IPS DF 6.9 (cell line): ENCODE results near the gene SMCO2.

ENCODE experiments used
- DNase-seq: peaks from one replicate; pipeline ENCODE4 v3.0.0-alpha.2; 2013; ENCODE audit warnings: low read depth, low spot score
- H3K27ac ChIP-seq: one replicate; pipeline ENCODE4 v1.5.1; 2013; ENCODE audit warnings: low read length, control low read depth
- H3K27me3 ChIP-seq: 2 replicates; pipeline ENCODE4 v1.6.1; 2013; ENCODE audit warnings: mild to moderate bottlenecking, low read length; ENCODE audit not compliant: control insufficient read depth, insufficient read depth
- H3K36me3 ChIP-seq: 2 replicates; pipeline ENCODE4 v1.6.1; 2013; ENCODE audit warnings: low read length; ENCODE audit not compliant: control insufficient read depth, insufficient read depth
- H3K4me1 ChIP-seq: 2 replicates; pipeline ENCODE4 v1.6.1; 2013; ENCODE audit warnings: low read length; ENCODE audit not compliant: control insufficient read depth, insufficient read depth
- H3K4me3 ChIP-seq: 2 replicates; pipeline ENCODE4 v1.5.1; 2013; ENCODE audit warnings: mild to moderate bottlenecking, low read length
- H3K9me3 ChIP-seq: 2 replicates; pipeline ENCODE4 v1.6.1; 2013; ENCODE audit warnings: low read length, inconsistent platforms; ENCODE audit not compliant: control insufficient read depth, insufficient read depth
- WGBS: extraction: QIAGEN DNeasy Blood & Tissue Kit; methylation state at CpG from one replicate; pipeline ENCODE4 v1.1.7; 2013; ENCODE audit warnings: mixed read lengths, missing lambda C conversion rate; ENCODE audit not compliant: insufficient read length, insufficient coverage; 5-methylcytosine and 5-hydroxymethylcytosine counted together

The SMCO2 gene

GRCh38 chr12:27498761-27499160, 52.2 kb downstream of the SMCO2 start:
- Histone ChIP-seq H3K27ac (no peak overlapping the region), H3K36me3 (no peaks in the 10 kb centered on the region), H3K27me3 (no peaks in the 10 kb centered on the region), H3K4me1 (no peaks in the 10 kb centered on the region), H3K9me3 (no peaks in the 10 kb centered on the region), H3K4me3 (no peak overlapping the region)
- WGBS, result no CpG with 5 or more reads among the region's 5 CpGs
- DNase-seq, result no peak

GRCh38 chr12:27499377-27499776, 52.8 kb downstream of the SMCO2 start:
- Histone ChIP-seq H3K9me3 (no peaks in the 10 kb centered on the region), H3K4me3 (no peak overlapping the region), H3K4me1 (no peaks in the 10 kb centered on the region), H3K36me3 (no peaks in the 10 kb centered on the region), H3K27me3 (no peaks in the 10 kb centered on the region), H3K27ac (no peak overlapping the region)
- no peak for DNase-seq
- no CpG with 5 or more reads among the region's 3 CpGs for WGBS

GRCh38 chr12:27500546-27500945, 54.0 kb downstream of the SMCO2 start:
- no peaks in the 10 kb centered on the region for H3K36me3 ChIP-seq
- H3K4me3 ChIP-seq, result no peak overlapping the region
- H3K27me3 ChIP-seq, result no peaks in the 10 kb centered on the region
- no CpG with 5 or more reads among the region's 3 CpGs for WGBS
- no peak for DNase-seq
- H3K27ac ChIP-seq, result no peak overlapping the region
- no peaks in the 10 kb centered on the region for H3K4me1 ChIP-seq
- H3K9me3 ChIP-seq, result no peaks in the 10 kb centered on the region

- WGBS, result no CpG with 5 or more reads among the region's 6 CpGs
- H3K36me3 ChIP-seq, result no peaks in the 10 kb centered on the region
- no peaks in the 10 kb centered on the region for H3K27me3 ChIP-seq
- H3K4me3 ChIP-seq, result no peak overlapping the region
- H3K4me1 ChIP-seq, result no peaks in the 10 kb centered on the region
- H3K9me3 ChIP-seq, result no peaks in the 10 kb centered on the region
- no peak overlapping the region for H3K27ac ChIP-seq
- no peak for DNase-seq
Measured at GRCh38 chr12:27502021-27502435, 55.5 kb downstream of the SMCO2 start.

GRCh38 chr12:27504507-27504906, 58.0 kb downstream of the SMCO2 start:
- Histone ChIP-seq H3K4me3 (no peak overlapping the region), H3K4me1 (no peaks in the 10 kb centered on the region), H3K27me3 (no peaks in the 10 kb centered on the region), H3K36me3 (no peaks in the 10 kb centered on the region), H3K9me3 (no peaks in the 10 kb centered on the region), H3K27ac (no peak overlapping the region)
- WGBS, result no CpG with 5 or more reads among the region's 2 CpGs
- no peak for DNase-seq

- DNase-seq, result no peak
- H3K4me1 ChIP-seq, result no peaks in the 10 kb centered on the region
- H3K27me3 ChIP-seq, result no peaks in the 10 kb centered on the region
- WGBS, result no CpG with 5 or more reads among the region's 2 CpGs
- H3K27ac ChIP-seq, result no peak overlapping the region
- no peaks in the 10 kb centered on the region for H3K9me3 ChIP-seq
- no peak overlapping the region for H3K4me3 ChIP-seq
- no peaks in the 10 kb centered on the region for H3K36me3 ChIP-seq
Measured at GRCh38 chr12:27505109-27505508, 58.6 kb downstream of the SMCO2 start.

GRCh38 chr12:27505761-27506160, 59.2 kb downstream of the SMCO2 start:
- no peaks in the 10 kb centered on the region for H3K4me1 ChIP-seq
- no peak overlapping the region for H3K4me3 ChIP-seq
- no peaks in the 10 kb centered on the region for H3K9me3 ChIP-seq
- H3K27ac ChIP-seq, result no peak overlapping the region
- no peak for DNase-seq
- no peaks in the 10 kb centered on the region for H3K36me3 ChIP-seq
- H3K27me3 ChIP-seq, result no peaks in the 10 kb centered on the region

GRCh38 chr12:27506645-27507189, 60.2 kb downstream of the SMCO2 start:
- Histone ChIP-seq H3K36me3 (no peaks in the 10 kb centered on the region), H3K4me1 (no peaks in the 10 kb centered on the region), H3K4me3 (no peak overlapping the region), H3K27me3 (no peaks in the 10 kb centered on the region), H3K27ac (no peak overlapping the region), H3K9me3 (no peaks in the 10 kb centered on the region)
- DNase-seq, result no peak
- WGBS, result no CpG with 5 or more reads among the region's 2 CpGs

GRCh38 chr12:27508736-27509431, 62.3 kb downstream of the SMCO2 start:
- DNase-seq, result no peak
- H3K27ac ChIP-seq, result no peak overlapping the region
- H3K36me3 ChIP-seq, result no peaks in the 10 kb centered on the region
- no peak overlapping the region for H3K4me3 ChIP-seq
- H3K27me3 ChIP-seq, result no peaks in the 10 kb centered on the region
- WGBS, result no CpG with 5 or more reads among the region's 5 CpGs
- H3K9me3 ChIP-seq, result no peaks in the 10 kb centered on the region
- no peaks in the 10 kb centered on the region for H3K4me1 ChIP-seq

- no CpG with 5 or more reads among the region's 6 CpGs for WGBS
- Histone ChIP-seq H3K4me3 (no peak overlapping the region), H3K9me3 (no peaks in the 10 kb centered on the region), H3K27me3 (no peaks in the 10 kb centered on the region), H3K36me3 (no peaks in the 10 kb centered on the region), H3K27ac (no peak overlapping the region), H3K4me1 (no peaks in the 10 kb centered on the region)
- DNase-seq, result no peak
Measured at GRCh38 chr12:27511031-27511722, 64.6 kb downstream of the SMCO2 start.

GRCh38 chr12:27511723-27512045, 65.1 kb downstream of the SMCO2 start:
- no CpG with 5 or more reads among the region's 3 CpGs for WGBS
- no peak overlapping the region for H3K4me3 ChIP-seq
- DNase-seq, result no peak
- no peaks in the 10 kb centered on the region for H3K27me3 ChIP-seq
- no peaks in the 10 kb centered on the region for H3K4me1 ChIP-seq
- H3K36me3 ChIP-seq, result no peaks in the 10 kb centered on the region
- no peak overlapping the region for H3K27ac ChIP-seq
- no peaks in the 10 kb centered on the region for H3K9me3 ChIP-seq
